Fibroblast of upper back skin (primary cell): Measurements from ENCODE around the gene JPT1.
A peak's percentile ranks its signal among the peaks of the same experiment; 100 is the strongest.
"Not testable (repeated sequence)": the region's sequence is repeated elsewhere in the genome, so short reads cannot be mapped to it uniquely, and the experiment has no call there.

Experiments
- DNase-seq: peaks from one replicate; pipeline ENCODE4 v3.0.0-alpha.2; 2013

Gene JPT1

GRCh38 chr17:75129576-75129975, 24.7 kb downstream of the JPT1 start:
- no peak for DNase-seq

- no peak for DNase-seq
These were observed 25.4 kb downstream of the JPT1 start for GRCh38 chr17:75128694-75129505.

DNA sequence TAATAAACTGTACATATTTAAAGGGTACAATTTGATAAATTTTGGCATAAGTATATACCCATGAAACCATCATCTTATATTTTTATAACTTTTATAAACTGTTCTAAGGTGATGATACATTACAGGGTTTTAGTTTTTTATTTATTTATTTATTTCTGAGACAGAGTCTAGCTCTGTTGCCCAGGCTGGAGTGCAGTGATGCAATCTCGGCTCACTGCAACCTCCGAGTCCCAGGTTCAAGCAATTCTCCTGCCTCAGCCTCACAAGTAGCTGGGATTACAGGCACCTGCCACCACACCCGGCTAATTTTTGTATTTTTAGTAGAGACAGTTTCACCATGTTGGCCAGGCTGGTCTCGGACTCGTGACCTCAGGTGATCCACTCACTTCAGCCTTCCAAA, 26.4 kb downstream of the JPT1 start:
- not testable (repeated sequence) for DNase-seq

DNA sequence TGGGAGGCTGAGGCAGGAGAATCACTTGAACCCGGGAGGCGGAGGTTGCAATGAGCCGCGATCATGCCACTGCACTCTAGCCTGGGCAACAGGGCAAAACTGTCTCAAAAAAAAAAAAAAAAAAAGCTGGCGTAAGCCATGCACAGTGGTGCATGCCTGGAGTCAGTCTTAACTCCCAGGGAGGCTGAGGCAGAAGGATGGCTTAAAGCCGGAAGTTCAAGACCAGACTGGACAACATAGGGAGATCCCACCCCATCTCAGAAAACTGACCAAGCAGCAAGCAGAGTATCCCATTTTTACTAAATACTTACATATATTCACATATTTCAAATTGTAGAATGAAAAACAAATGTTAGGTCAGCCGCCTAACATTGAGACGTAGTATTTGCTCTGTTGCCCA, 27.4 kb downstream of the JPT1 start:
- DNase-seq: no peak

GRCh38 chr17:75125984-75126383, 28.3 kb downstream of the JPT1 start:
- no peak for DNase-seq

GRCh38 chr17:75124819-75125162, 29.5 kb downstream of the JPT1 start:
- no peak for DNase-seq

- DNase-seq: peak; percentile 11
These were observed 30.1 kb downstream of the JPT1 start for GRCh38 chr17:75124041-75124818.

- DNase-seq: no peak
These were observed 36.0 kb downstream of the JPT1 start for GRCh38 chr17:75118307-75118706.

- no peak for DNase-seq
These were observed 37.6 kb downstream of the JPT1 start for GRCh38 chr17:75116737-75117136.

DNA sequence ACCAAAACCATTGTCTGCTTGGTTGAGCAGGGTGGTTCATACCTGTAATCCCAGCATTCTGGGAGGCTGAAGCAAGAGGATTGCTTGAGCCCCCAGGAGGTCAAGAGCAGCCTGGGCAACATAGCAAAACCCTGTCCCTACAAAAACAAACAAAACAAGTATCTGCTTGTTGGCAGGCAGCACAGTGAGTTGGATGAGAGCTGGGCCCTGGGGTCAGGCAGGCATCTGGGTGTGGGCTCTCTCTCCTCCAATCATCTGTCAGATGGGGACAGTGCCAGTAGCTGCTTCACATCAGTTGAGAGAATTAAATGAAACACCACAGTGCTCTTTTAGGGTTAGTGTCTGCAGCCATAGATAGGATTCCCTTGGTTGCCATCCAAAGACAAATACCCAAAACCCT, 38.8 kb downstream of the JPT1 start:
- DNase-seq: no peak

DNA sequence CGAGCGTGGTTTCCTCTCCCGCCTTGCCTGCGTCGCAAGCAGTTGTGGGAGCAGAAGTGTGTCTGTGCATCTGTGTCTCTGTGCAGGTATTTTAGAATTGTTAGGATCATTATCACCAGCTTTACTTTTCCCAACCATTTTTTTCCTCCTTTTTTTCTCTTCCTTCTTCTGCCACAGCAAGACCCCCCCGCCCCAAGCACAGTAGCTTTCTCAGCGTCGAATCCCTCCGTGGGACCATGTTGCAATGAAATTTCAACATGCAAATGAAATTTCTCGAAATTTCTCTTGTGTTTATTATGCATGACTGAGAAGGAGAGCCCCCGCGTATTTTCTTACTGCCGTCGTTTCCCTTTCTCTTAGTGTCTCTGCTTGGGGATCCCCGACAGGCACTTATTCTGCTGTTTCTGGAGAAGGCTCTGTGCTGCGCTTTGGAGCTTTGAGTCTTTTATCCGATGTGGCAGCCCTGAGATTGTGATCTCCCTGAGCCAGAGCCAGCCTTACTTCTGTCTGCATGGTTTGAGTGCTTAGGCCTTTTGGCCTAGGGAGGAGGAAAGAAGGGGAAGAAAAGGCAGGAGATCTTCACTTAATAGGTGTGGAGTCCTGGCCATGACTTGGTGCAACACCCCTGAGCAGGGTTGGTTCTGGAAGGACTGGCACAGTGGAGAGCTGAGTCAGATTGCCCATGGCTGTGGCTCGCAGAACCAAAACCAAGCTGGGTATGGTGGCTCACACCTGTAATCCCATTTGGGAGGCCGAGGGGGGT, 39.6 kb downstream of the JPT1 start:
- no peak for DNase-seq

DNA sequence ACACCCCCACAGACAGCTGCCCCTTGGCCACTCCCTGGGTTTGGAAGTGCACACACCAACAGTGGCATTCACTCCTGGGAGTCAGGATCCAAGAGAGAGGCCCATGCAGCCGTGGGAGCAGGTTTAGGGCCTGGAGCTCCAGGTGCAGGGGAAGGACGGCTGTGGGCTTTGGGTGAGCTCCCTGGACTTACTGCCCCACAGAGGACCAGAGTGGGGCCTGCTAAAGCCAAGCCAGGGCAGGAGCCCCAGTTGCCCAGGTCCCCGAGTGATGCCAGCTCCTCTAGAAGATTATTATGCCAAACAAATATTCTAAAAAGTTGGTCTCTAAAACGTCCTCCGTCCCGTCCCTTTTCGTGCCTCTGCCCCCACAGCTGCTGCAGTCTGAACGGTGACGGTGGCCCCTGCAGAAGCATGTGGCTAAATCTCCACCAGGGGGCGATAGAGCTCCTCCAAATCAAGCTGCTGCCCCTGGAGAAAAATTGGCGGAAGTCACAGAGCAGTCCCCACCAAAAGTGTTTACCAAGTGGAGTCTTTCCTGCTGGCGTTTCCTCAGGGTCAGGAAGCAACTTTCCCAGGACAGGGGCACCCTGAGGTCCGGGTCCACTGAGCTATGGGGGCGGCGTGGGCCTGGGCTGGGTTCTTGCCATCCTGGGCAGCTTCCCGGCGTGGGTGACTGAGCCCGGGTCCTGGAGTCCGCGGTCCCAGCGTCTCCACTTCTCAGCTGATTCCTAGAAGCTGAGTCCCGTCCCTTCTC, 40.3 kb downstream of the JPT1 start:
- peak; percentile 85 for DNase-seq

DNA sequence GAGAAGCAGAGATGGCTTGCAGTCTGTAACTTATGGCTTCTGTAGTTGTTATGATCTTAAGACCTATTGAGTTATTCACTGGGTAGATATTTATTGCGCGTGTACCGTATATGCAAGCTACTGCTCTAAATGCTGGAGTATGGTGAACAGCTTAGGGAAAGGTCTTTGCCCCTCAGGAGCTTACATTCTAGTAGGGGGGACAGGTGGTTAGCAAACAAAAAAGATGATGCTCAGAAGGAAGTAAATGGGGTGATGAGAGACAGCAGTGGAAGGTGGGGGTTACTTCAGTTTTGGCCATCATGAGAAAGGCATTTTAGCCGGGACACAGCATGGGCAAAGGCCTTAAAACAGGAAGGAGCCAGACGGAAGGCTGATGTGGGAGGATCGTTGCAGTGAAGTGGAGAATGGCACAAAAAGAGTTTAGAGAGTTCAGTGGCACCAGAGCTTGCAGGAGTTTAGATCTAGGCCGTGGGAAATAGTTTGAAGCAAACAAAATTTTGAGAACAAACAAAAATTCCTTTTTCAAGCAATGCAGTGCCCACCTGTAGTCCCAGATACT, 42.5 kb downstream of the JPT1 start:
- no peak for DNase-seq

DNA sequence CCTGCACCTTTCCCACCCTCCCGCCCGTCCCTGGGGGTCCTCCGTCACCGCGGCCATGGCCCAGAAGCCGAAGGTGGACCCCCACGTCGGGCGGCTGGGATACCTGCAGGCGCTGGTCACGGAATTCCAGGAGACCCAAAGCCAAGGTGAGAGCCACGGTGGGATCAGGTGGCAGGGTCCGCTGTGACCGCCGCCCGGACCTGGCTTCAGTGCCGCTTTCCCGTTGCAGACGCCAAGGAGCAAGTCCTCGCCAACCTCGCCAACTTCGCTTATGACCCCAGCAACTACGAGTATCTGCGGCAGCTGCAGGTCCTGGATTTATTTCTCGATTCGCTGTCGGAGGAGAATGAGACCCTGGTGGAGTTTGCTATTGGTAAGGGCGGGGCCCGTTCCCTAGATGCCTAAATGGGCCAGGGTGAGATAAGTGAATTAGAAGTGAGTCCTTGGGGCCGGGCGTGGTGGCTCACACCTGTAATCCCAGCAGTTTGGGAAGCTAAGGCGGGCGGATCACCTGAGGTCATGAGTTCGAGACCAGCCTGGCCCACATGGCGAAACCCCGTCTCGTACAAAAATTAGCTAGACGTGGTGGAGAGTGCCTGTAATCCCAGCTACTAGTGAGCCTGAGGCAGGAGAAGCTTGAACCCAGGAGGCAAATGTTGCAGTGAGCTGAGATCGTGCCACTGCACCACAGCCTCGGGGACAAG, 43.9 kb downstream of the JPT1 start:
- no peak for DNase-seq

DNA sequence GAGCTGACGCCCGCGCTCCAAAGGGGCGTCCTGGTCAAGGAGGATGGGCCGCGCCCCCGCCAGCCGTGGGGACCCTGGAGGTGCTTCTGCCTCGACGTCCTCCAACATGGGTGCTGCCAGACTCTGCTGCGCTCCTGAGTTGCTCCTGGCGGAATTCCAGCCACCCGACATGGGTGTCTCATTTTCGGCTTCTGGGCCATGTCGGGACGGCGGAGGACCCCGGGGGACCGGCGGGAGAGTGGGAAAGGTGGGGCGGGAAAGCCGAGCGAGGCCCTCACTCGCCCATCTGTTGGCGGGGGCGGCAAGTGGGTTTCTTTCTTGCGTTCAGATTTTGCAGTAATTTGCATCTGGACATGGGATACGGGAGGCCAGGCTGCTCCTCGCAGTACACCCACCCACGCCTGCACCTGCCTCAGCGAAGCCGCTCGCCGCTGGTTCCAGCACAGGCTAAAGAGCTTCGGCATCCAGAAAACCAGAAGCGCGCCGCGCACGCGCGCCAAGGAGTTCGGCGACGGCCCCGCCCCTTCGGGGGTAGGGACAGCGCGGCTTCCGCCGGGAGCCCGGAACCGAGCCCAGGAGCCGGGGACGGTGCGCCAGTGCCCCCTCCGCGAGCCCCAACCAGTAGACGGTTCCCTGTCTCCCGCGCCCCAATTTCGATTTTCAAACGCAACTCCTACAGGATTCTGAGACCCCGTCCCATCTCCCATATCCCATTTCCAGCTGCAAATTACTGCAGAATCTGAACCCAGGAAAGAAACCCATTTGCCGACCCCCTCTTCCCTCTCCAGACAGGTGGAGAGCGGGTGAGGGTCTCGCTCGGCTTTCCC, 44.7 kb downstream of the JPT1 start, which contains the start of gene ARMC7:
ARMC7 (plus strand) TSS at position 563 of the 827 bp plus-strand sequence. CDS start 320 bp downstream, outside the sequence.
- DNase-seq: peak; percentile 79

- DNase-seq: no peak
These were observed 45.3 kb downstream of the JPT1 start for GRCh38 chr17:75109046-75109406.

GRCh38 chr17:75108193-75108592, 46.1 kb downstream of the JPT1 start:
- DNase-seq: no peak

GRCh38 chr17:75105126-75106080, 48.9 kb downstream of the JPT1 start:
- peak; percentile 26 for DNase-seq
